Caki2 (cell line): Measurements from ENCODE around the gene FGF18. TPM values are rescaled to one million over a fixed set of nuclear protein-coding genes. Genes with fewer than 3 reads are reported as not detected.
"Not testable (repeated sequence)": the region's sequence is repeated elsewhere in the genome, so short reads cannot be mapped to it uniquely, and the experiment has no call there.

Experiments used
- DNase-seq: peaks from one replicate; pipeline ENCODE4 v3.0.0-alpha.2; 2015; ENCODE audit warnings: low read depth
- in situ Hi-C: cut with HindIII; loops from 2 replicates; pipeline ENCODE4 v1.10.0; 2016; ENCODE audit warnings: low sequenced_read_pairs, low pct_unique_long_range_greater_than_20kb, mixed read lengths
- total RNA-seq: library from RNA; depleted of rRNA; stranded (reverse); fragments of >200 nt; shearing (Covaris generic); gene quantifications from 2 replicates; pipeline ENCODE4 v1.2.3, GENCODE V29; 2014; ENCODE audit warnings: low replicate concordance; rRNA removed

Gene FGF18, protein sequence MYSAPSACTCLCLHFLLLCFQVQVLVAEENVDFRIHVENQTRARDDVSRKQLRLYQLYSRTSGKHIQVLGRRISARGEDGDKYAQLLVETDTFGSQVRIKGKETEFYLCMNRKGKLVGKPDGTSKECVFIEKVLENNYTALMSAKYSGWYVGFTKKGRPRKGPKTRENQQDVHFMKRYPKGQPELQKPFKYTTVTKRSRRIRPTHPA
- 3.6 and 9.5 TPM in 2 replicates for total RNA-seq

DNA sequence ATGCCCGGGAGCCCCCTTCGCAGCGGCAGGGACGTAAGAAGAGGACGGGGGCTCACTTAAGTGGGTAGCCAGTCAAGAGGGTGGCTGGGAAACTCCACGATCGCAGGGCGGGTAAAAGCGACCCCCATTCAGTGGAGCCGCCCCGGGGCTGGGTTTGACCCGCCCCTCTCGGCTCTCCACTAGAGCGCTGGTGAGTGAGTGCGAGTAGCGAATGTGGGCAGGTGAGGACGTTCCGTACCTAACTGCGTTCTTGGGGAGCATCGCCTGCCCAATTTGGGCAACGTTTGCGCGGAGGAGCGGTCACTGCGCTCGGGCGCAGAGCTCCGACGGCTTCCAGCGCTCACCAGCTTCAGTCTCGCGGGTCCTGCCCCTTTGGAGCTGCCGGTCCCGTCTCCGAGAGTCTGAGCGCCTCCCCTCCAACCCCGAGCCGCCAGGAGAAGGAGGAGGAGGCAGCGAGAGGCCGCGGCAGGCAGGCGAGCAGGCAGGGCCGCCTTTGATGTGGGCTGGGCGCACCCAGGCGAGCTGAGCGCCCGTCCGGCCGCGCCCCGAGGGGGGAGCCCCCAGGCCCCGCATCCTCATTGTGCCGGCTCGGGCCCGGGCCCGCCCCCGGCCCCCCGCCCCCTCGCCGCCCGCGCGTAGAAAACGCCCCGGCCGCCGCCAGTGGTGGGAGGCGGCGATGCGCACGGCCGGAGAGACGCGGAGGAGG, at the start of gene FGF18:
Gene FGF18 (plus strand): TSS at position 666 of the 706 bp plus-strand sequence. CDS start 553 bp downstream, outside the sequence.
- DNase-seq, result peak; percentile 91
- in situ Hi-C loops, result loop anchor here (25.0 kb wide), 1 partner anchor 493 kb away; no protein-coding TSS in a partner anchor

DNA sequence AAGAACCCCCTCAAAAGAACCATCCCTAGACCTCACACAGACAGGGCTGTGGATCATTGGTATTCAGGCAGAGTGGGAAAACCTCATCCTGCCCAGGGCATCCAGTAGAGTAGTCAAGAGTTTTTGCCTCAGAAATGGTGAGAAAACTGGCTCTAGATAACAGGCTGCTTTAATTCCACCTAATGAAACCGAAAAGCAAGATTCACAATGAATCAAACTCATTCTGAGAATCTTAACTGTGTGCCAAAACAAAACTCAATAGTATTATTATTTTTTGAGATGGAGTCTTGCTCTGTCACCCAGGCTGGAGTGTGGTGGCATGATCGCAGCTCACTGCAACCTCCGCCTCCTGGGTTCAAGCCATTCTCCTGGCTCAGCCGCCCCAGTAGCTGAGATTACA, 49.5 kb upstream of the FGF18 start:
- no peak for DNase-seq
- in situ Hi-C loops, result no loop called here

DNA sequence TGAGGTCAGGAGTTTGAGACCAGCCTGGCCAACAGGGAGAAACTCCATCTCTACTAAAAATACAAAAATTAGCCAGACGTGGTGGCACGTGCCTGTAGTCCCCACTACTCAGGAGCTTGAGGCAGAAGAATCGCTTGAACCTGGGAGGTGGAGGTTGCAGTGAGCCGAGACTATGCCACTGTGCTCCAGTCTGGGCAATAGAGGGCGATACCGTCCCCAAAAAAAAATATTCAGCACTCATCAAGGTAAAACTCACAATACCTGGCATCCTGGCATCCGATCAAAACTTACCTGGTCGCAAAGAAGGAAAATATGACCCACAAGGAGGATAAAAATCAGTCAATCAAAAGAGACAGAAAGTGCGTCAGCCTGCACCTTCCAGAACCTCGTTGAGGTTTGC, 48.6 kb upstream of the FGF18 start:
- DNase-seq, in situ Hi-C loops: not testable (repeated sequence)

DNA sequence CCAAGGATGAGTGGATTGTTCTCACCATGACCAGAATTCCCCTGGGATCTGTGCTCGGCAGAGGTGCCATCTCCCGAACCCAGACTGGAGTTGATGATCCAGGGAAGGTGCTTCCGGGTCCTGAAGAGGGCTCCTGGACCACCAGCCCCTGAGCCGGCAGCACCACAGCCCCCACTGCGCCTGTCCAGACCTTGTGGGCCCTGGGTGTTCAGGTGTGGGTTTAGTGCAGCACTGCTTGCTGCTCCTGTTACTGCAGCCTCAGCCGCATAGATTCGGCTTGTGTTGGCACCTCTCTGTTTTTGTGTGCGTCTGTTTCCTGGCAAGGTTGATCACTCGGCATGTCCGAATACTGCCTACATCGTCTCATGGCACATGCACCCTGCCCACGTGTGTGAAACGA, 48.1 kb upstream of the FGF18 start:
- in situ Hi-C loops, result no loop called here
- no peak for DNase-seq

DNA sequence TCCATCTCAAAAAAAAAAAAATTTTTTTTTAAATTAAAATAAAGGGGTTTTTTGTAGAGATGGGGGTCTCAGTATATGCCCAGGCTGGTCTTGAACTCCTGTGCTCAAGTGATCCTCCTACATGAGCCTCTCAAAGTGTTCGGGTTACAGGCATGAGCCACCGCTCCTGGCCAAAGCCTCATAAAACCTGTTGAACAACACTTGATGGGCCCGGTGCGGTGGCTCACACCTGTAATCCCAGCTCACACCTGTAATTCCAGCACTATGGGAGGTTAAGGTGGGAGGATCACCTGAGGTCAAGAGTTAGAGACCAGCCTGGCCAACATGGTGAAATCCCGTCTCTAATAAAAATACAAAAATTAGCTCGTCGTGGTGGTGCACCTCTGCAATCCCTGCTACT, 39.5 kb upstream of the FGF18 start:
- in situ Hi-C loops, result no loop called here
- no peak for DNase-seq

DNA sequence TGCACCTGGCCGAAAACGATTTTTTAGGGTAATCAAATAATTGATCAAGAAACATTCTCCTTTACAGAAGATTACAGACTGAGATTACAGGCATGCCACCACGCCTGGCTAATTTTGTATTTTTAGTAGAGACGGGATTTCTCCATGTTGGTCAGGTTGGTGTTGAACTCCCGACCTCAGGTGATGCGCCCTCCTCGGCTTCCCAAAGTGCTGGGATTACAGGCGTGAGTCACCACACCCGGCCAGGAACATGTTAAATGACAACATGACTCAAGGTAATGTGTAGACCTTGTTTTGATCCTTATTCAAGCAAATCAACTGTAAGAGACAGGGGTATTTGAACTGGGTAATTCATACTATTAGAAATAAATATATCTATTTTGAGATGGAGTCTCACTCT, 35.0 kb upstream of the FGF18 start:
- in situ Hi-C loops, DNase-seq: not testable (repeated sequence)

DNA sequence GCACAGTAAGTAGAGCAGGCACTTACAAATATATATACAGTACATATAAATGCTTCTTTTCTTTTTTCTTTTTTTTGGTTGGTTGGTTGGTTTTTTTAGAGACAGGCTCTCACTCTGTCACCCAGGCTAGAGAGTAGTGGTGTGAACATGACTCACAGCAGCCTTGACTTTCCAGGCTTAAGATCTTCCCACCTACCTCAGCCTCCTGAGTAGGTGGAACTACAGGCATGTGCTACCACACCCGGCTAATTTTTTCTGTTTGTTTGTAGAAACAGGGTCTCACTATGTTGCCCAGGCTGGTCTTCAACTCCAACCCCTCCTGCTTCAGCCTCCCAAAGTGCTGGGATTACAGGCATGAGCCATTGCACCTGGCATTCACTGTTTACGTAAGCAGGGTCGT, 34.4 kb upstream of the FGF18 start:
- peak; percentile 57 for DNase-seq
- in situ Hi-C loops, result not testable (repeated sequence)

DNA sequence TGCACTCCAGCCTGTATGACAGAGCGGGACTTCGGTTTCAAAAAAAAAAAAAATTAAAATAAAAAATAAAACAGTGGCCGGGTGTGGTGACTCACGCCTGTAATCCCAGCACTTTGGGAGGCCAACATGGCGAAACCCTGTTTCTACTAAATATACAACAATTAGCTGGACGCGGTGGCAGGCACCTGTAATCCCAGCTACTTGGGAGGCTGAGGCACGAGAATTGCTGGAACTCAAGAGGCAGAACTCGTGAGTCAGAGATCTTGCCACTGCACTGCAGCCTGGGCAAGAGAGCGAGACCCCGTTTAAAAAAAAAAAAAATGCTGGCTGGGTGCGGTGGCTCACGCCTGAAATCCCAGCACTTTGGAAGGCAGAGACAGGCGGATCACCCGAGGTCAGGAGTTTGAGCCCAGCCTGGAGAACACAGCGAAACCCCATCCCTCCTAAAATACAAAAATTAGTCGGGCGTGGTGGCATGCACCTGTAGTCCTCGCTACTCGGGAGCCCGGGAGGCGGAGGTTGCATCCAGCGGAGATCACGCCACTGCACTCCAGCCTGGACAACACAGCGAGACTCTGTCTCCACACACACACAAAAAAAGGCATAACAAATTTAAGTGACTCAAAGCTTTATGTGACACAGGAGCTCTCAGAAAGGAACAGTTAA, 33.3 kb upstream of the FGF18 start:
- in situ Hi-C loops, result no loop called here
- DNase-seq, result no peak

DNA sequence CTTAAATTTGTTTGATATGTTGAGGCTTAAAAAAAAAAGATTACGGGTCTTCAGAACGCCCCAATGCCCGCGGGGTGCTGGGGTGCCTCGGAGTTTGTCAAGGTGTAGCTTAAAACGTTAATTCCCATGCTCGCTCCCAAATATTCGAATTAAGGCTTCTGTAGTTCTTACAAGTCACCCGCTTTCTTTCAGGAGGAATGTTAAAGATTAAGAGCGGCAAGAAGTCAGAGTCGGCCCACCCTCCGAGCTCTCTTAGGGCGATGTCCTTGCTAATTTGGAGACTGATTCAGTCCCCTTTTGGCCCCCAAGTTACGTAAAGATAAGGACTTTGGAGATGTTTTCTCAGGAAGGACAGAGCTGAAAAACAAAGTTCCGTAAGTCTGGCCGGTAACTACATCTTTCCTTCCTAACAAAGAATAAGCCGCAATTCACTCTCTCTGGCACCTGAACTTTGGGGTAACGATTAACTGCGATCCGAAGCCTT, 32.5 kb upstream of the FGF18 start:
- in situ Hi-C loops, result no loop called here
- peak; percentile 27 for DNase-seq

DNA sequence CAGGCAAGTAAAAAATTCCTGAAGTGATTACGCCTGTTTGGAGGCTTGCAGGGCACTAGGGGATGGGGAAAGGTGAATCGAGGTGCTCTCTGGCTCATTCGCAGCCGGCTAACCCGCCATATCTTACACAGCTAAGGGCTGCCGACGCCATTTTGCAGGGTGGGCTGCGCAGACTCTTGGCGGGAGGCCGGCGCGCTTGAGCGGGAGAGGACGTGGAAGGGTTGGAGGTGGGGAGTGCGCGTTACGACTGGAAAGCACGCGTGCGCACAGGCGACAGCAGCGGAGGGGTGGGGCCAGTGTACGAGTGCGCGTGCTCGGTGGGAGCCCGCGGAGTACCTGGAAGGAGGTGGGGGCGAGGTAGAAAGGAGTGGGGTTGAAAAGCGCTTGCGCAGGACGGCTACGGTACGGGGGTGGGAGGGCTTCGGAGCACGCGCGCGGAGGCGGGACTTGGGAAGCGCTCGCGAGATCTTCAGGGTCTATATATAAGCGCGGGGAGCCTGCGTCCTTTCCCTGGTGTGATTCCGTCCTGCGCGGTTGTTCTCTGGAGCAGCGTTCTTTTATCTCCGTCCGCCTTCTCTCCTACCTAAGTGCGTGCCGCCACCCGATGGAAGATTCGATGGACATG, 32.0 kb upstream of the FGF18 start, which contains the start of gene NPM1:
Gene NPM1 (plus strand): TSS at position 505 of the 625 bp plus-strand sequence. CDS start 100 bp downstream, at position 605.
- peak; percentile 98 for DNase-seq
- in situ Hi-C loops, result no loop called here

DNA sequence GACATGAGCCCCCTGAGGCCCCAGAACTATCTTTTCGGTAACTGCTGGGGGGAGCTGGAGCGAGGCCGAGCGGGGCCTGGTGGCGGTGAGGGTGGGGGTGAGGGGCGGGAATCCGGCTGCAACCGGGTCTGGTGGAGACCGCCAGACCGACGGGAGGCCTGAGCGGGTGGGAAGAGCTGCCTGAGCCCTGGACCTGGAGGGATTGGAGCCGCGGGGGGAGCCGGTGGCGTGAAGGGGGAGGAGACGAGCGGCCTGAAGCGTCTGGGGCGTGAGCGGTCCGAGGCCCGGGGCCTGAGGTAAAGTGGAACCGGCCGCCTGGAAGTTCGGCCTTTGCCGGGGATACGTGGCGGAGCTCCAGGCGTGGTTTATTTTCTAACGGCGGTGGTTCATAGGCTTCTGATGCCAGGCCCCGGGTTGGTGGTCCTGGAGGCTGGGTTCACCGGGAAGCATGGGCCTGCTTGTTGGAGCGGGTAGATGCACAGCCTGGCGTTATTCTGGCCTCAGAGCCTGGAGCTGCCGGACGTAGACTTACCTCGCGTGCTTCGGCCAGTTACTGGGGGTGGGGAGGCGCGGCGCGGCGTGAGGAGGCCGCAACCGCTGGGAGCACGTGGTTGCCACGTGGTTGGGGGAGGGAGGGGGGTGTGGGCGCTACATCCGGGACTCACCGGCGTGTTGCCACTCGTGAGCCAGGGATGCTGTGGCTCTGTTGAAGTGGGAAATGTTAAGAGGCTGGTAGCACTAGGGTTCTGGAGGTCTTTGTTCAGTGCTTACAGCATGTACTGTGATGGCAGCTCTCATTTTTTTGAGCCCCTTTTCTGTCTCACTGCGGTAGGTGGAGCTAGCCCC, 31.3 kb upstream of the FGF18 start:
- in situ Hi-C loops, result no loop called here
- peak; percentile 81 for DNase-seq

DNA sequence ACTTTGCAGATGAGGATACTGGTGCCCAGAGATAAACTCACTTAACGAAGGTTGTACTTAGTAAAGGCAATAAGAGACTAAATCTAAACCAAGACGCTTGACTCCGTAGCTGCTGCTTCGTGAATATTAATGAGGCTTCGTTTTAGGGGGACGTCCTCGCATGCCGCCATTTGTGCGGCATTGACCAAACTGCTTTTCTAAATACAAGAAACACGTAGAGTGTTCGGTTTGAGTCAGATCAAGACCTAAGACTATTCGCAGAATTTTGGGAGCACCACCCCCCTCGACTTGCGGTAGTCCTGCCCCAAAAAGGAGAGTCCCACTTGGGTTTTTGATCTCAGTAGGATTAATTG, 30.7 kb upstream of the FGF18 start:
- in situ Hi-C loops, result no loop called here
- DNase-seq, result no peak

DNA sequence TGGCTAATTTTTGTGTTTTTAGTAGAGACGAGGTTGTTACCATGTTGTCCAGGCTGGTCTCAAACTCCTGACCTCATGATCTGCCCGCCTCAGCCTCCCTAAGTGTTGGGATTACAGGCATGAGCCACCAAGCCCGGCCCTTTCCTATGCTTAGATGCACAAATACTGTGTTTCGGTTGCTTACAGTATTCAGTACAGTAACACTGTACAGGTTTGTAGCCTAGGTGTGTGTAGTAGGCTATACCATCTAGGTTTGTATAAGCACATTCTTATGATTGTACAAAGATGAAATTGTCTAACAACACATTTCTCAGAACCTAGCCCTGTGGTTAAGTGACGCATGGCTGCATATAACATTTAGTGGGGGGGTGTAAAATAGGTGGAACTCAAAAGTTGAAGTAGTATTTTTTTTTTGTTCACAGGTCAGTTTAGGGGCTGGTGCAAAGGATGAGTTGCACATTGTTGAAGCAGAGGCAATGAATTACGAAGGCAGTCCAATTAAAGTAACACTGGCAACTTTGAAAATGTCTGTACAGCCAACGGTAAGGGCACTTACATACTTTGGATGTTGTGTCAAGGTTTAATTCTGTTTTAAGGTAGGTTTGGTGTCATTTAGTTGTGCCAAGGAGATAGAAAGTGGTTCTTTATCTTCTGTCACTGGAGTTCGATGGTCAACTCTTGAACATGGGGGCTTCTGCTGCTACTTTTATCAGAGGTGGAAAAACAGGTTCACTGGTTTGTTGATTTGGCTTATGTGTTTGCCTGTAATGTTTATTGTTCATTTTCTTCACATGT, 28.4 kb upstream of the FGF18 start:
- no peak for DNase-seq
- in situ Hi-C loops, result no loop called here

DNA sequence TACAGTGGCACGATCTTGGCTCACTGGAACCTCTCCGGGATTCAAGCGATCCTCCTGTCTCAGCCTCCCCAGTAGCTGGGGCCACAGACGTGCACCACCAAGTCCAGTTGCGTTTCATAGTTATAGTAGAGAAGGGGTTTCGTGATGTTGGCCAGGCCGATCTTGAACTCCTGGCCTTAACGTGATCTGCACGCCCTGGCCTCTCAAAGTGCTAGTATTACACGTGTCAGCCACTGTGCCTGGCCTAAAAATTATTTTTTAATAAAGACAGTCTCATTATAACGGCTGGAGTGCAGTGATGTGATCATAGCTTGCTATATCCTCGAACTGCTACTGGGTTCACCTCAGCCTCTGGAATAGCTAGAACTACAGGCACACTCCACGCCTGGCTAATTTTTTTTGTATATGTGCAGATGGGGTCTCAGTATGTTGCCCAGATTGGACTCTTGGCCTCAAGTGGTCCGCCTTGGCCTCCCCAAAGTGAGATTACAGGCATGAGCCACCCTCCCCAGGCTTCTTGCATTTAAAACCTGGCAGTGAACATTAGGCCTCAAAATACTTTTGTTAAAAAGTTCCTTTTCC, 27.4 kb upstream of the FGF18 start:
- no peak for DNase-seq
- in situ Hi-C loops, result no loop called here

DNA sequence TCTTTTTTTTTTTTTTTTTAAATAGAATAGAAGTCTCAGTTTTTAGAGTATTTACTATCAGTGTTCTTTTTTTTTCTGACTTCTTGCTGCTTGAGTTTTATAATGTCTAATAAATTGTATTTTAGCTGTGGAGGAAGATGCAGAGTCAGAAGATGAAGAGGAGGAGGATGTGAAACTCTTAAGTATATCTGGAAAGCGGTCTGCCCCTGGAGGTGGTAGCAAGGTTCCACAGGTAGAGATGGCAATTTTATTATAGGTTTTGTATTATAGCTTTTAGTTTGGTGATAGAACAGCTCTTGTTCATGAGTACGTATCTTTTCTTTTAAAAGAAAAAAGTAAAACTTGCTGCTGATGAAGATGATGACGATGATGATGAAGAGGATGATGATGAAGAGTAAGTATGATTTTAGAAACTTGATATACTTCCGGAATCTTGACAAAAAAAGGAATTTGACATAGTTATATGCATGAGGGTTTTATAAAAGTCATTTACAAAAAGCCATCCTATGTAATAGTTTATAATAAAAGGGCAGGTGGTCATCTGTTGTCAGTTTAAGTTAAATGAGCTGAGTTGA, 26.8 kb upstream of the FGF18 start:
- DNase-seq, result no peak
- in situ Hi-C loops, result no loop called here

DNA sequence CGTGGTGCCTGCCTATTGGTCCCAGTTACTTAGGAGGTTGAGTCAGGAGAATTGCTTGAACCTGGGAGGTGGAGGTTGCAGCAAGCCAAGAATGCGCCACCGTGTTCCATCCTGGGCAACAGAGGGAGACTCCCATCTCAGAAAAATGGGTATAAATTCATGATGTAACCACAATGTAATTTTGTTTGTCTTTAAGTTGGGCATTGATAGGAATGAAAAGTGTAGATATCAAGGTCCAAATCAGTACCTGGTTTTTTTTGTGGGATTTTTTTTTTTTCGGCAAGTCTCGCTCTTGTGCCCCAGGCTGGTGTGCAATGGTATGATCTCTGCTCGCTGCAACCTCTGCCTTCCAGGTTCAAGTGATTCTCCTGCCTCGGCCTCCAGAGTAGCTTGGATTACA, 24.4 kb upstream of the FGF18 start:
- in situ Hi-C loops, result no loop called here
- no peak for DNase-seq

DNA sequence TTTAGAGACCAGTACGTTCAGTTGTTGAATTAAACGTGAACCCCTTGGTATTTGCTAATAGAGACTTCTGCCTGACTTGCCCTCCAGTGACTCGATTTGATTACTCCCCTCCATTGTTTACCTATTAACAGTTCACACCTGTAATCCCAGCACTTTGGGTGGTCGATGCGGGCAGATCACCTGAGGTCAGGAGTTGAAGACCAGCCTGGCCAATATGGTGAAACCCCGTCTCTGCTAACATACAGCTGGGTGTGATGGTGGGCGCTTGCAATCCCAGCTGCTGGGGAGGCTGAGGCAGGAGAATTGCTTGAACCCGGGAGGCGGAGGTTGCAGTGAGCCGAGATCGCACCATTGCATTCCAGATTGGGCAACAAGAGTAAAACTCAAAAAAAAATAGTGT, 22.9 kb upstream of the FGF18 start:
- DNase-seq, in situ Hi-C loops: not testable (repeated sequence)
